Measurements from ENCODE around the gene GPC2.
"Not testable (repeated sequence)": the region's sequence is repeated elsewhere in the genome, so short reads cannot be mapped to it uniquely, and the experiment has no call there.

The GPC2 gene

GRCh38 chr7:100219271-100219737 is 42.1 kb upstream of the GPC2 start:
- Histone ChIP-seq H3K27ac (replicated peaks) (no peak overlapping the region), H3K27me3 (ENCODE audit: insufficient read depth, poor library complexity, severe bottlenecking) (no peaks in the 10 kb centered on the region), H3K4me3 (replicated peaks; ENCODE audit: insufficient read depth, low read length) (no peak overlapping the region)
- no peak for TF ChIP-seq CTCF (IDR thresholded peaks at IDR 0.05; ENCODE audit: insufficient read depth, low read length)
- no peak for TF ChIP-seq REST (IDR thresholded peaks at IDR 0.05; ENCODE audit: insufficient replicate concordance, low read depth)
- TF ChIP-seq POLR2AphosphoS5 (IDR thresholded peaks at IDR 0.05; ENCODE audit: low read depth), result no peak
- no peak for TF ChIP-seq GABPA (IDR thresholded peaks at IDR 0.05; ENCODE audit: low read depth)
- TF ChIP-seq SPI1 (IDR thresholded peaks at IDR 0.05; ENCODE audit: borderline replicate concordance, low read depth), result no peak
- DNase-seq (ENCODE audit: low read depth in 1 of 2, low spot score in 1 of 2), result no peak

GRCh38 chr7:100217934-100218333 is 40.8 kb upstream of the GPC2 start:
- peak; percentile 18 to 86 for DNase-seq (ENCODE audit: low read depth in 1 of 2, low spot score in 1 of 2)
- not testable (repeated sequence) for H3K27me3 ChIP-seq (ENCODE audit: insufficient read depth, poor library complexity, severe bottlenecking); H3K4me3 ChIP-seq (replicated peaks; ENCODE audit: insufficient read depth, low read length); H3K27ac ChIP-seq (replicated peaks)

GRCh38 chr7:100215895-100216294 is 38.7 kb upstream of the GPC2 start:
- no peak overlapping the region for H3K4me3 ChIP-seq (replicated peaks; ENCODE audit: insufficient read depth, low read length)
- TF ChIP-seq GABPA (IDR thresholded peaks at IDR 0.05; ENCODE audit: low read depth), result no peak
- TF ChIP-seq CTCF (IDR thresholded peaks at IDR 0.05; ENCODE audit: insufficient read depth, low read length), result no peak
- TF ChIP-seq POLR2AphosphoS5 (IDR thresholded peaks at IDR 0.05; ENCODE audit: low read depth), result no peak
- H3K27me3 ChIP-seq (ENCODE audit: insufficient read depth, poor library complexity, severe bottlenecking), result no peaks in the 10 kb centered on the region
- no peak for DNase-seq (ENCODE audit: low read depth in 1 of 2, low spot score in 1 of 2)
- H3K27ac ChIP-seq (replicated peaks), result no peak overlapping the region

- H3K4me3 ChIP-seq (replicated peaks; ENCODE audit: insufficient read depth, low read length); H3K27ac ChIP-seq (replicated peaks); DNase-seq (ENCODE audit: low read depth in 1 of 2, low spot score in 1 of 2): not testable (repeated sequence)
These were observed 37.2 kb upstream of the GPC2 start for GRCh38 chr7:100214356-100214755.

GRCh38 chr7:100213672-100214071 is 36.5 kb upstream of the GPC2 start:
- H3K27ac ChIP-seq (replicated peaks), result no peak overlapping the region
- no peak for DNase-seq (ENCODE audit: low read depth in 1 of 2, low spot score in 1 of 2)

More at GRCh38 chr7:100214356-100214755, 37.2 kb upstream of the GPC2 start:
- H3K27me3 ChIP-seq (ENCODE audit: insufficient read depth, poor library complexity, severe bottlenecking), result not testable (repeated sequence)

More at GRCh38 chr7:100213672-100214071, 36.5 kb upstream of the GPC2 start:
- Histone ChIP-seq H3K27me3 (ENCODE audit: insufficient read depth, poor library complexity, severe bottlenecking) (no peaks in the 10 kb centered on the region), H3K4me3 (replicated peaks; ENCODE audit: insufficient read depth, low read length) (no peak overlapping the region)
- TF ChIP-seq SPI1 (IDR thresholded peaks at IDR 0.05; ENCODE audit: borderline replicate concordance, low read depth) (no peak), GABPA (IDR thresholded peaks at IDR 0.05; ENCODE audit: low read depth) (no peak), POLR2AphosphoS5 (IDR thresholded peaks at IDR 0.05; ENCODE audit: low read depth) (no peak), REST (IDR thresholded peaks at IDR 0.05; ENCODE audit: insufficient replicate concordance, low read depth) (no peak)
